Measurements from ENCODE around the gene TMEM17. TPM values are rescaled to one million over a fixed set of nuclear protein-coding genes. Genes with fewer than 3 reads are reported as not detected.

Gene TMEM17
- polyA plus RNA-seq, 1 experiment: 2.8 TPM

GRCh38 chr2:62455957-62456692 is 49.9 kb downstream of the TMEM17 start:
- Histone ChIP-seq H3K4me3 (ENCODE audit: low read depth, low read length) (no peak overlapping the region), H3K27me3 (ENCODE audit: control insufficient read depth, insufficient read depth, low read length) (no peaks in the 10 kb centered on the region), H3K36me3 (ENCODE audit: control insufficient read depth, insufficient read depth, low read length) (no peaks in the 10 kb centered on the region)
- DNase-seq (ENCODE audit: low read depth): no peak
- POLR2A ChIA-PET: interaction anchor here (1.7 kb wide), 1 partner anchor 207 kb away, joined by 12 read pairs; no protein-coding TSS in a partner anchor
- CTCF ChIA-PET: interaction anchor here (0.6 to 3.1 kb wide), 36 partner anchors 9 to 734 kb away, joined by 3 to 72 read pairs (median 5); partner anchors contain the start of genes EHBP1 and TMEM17
- TF ChIP-seq, protein P1, sequence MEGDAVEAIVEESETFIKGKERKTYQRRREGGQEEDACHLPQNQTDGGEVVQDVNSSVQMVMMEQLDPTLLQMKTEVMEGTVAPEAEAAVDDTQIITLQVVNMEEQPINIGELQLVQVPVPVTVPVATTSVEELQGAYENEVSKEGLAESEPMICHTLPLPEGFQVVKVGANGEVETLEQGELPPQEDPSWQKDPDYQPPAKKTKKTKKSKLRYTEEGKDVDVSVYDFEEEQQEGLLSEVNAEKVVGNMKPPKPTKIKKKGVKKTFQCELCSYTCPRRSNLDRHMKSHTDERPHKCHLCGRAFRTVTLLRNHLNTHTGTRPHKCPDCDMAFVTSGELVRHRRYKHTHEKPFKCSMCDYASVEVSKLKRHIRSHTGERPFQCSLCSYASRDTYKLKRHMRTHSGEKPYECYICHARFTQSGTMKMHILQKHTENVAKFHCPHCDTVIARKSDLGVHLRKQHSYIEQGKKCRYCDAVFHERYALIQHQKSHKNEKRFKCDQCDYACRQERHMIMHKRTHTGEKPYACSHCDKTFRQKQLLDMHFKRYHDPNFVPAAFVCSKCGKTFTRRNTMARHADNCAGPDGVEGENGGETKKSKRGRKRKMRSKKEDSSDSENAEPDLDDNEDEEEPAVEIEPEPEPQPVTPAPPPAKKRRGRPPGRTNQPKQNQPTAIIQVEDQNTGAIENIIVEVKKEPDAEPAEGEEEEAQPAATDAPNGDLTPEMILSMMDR (IDR thresholded peaks at IDR 0.05; ENCODE audit: insufficient read depth, low read depth, low read length): no peak

GRCh38 chr2:62453955-62454354 is 52.0 kb downstream of the TMEM17 start:
- ChIA-PET CTCF (interaction anchor here (0.6 to 2.6 kb wide), 3 partner anchors 10 to 321 kb away, joined by 3 to 8 read pairs (median 7); no protein-coding TSS in a partner anchor), POLR2A (no interaction called here)
- DNase-seq (ENCODE audit: low read depth): no peak
- TF ChIP-seq, protein P1 (IDR thresholded peaks at IDR 0.05; ENCODE audit: insufficient read depth, low read depth, low read length): no peak
- Histone ChIP-seq H3K4me3 (ENCODE audit: low read depth, low read length) (no peak overlapping the region), H3K27me3 (ENCODE audit: control insufficient read depth, insufficient read depth, low read length) (no peaks in the 10 kb centered on the region), H3K36me3 (ENCODE audit: control insufficient read depth, insufficient read depth, low read length) (no peaks in the 10 kb centered on the region)

DNA sequence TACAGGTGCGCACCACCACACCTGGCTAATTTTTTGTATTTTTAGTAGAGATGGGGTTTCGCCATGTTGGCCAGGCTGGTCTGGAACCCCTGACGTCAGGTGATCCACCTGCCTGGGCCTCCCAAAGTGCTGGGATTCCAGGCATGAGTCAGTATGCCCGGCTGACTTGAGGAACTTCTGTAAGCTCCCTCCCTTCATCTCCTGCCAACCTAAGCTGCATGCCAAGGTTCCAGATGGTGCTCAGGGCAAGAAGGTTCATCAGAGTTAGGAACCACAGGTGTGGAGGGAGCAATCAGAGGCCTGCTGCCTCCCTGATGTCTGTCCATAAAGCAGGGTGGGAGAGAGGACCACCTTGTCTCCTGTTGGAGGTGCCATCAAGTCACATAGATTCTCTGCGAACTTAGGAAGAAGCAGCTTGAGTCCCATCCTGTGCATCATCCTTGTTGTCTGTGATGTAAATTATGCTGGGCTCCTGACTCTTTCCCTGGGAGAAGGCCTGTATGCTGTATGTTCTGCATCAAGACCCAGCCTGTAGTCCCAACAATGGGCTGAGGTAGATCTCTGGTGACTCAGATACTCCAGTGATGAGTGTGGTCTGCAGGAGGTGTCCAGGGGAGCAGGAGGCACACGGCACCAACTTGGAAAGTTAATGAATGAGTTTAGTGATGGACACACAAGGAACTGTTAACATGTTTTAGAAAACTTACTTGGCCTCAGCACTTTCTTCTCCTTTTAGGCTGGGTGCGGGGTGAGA is 53.1 kb downstream of the TMEM17 start:
- H3K27me3 ChIP-seq (ENCODE audit: control insufficient read depth, insufficient read depth, low read length): no peaks in the 10 kb centered on the region
- no peak overlapping the region for H3K4me3 ChIP-seq (ENCODE audit: low read depth, low read length)
- no peak for DNase-seq (ENCODE audit: low read depth)
- no peaks in the 10 kb centered on the region for H3K36me3 ChIP-seq (ENCODE audit: control insufficient read depth, insufficient read depth, low read length)
- TF ChIP-seq, protein P1 (IDR thresholded peaks at IDR 0.05; ENCODE audit: insufficient read depth, low read depth, low read length): no peak
- POLR2A ChIA-PET: no interaction called here
- CTCF ChIA-PET: interaction anchor here (2.3 to 2.6 kb wide), 2 partner anchors 9 to 323 kb away, joined by 7 to 8 read pairs; no protein-coding TSS in a partner anchor

DNA sequence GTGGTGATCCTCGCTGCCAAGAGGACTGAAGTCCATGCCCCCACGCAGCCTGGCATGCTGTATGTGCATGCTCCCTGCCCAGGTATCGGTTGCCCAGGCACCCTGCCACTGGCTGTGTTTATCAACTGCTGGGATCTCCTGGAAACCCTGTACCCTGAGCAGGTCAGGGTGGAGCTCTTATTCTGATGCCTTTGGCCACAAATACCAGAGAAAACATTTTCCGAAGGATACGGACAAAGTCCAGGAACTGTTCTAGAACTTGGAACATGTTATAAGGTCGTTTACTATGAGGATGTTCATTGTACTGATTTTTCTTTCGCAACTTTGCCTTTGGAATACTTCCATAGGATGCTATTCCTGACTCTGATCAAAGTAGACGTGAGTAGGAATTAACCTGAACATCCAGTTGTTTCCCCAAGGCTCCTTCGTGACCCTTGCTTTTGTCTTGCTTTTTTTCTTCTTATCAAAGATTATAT is 55.2 kb downstream of the TMEM17 start:
- ChIA-PET CTCF (no interaction called here), POLR2A (no interaction called here)
- Histone ChIP-seq H3K4me3 (ENCODE audit: low read depth, low read length) (no peak overlapping the region), H3K27me3 (ENCODE audit: control insufficient read depth, insufficient read depth, low read length) (no peaks in the 10 kb centered on the region), H3K36me3 (ENCODE audit: control insufficient read depth, insufficient read depth, low read length) (no peaks in the 10 kb centered on the region)
- no peak for DNase-seq (ENCODE audit: low read depth)
- TF ChIP-seq, protein P1 (IDR thresholded peaks at IDR 0.05; ENCODE audit: insufficient read depth, low read depth, low read length): no peak

Small RNAs within 50 kb of the gene (small RNA-seq; reads per million reads assigned to genes)
- gene AC107083.1 (ENCODE audit: insufficient read length, low read depth, low replicate concordance) (not detected), gene RN7SL18P (ENCODE audit: insufficient read length, low read depth, low replicate concordance) (1.3 reads per million)

Other genes starting within 250 kb of the TMEM17 start
- 43.8 and 61.5 TPM in 2 replicates for gene EHBP1, start 199.5 kb upstream of the TMEM17 start, polyA plus RNA-seq (2011; rRNA removed)

Data from BJ (cell line).